PC-9 (cell line): ENCODE data around the gene LIN37. TPM values are rescaled to one million over a fixed set of nuclear protein-coding genes. Genes with fewer than 3 reads are reported as not detected.

Experiments used
- Bru-seq: library from RNA; stranded (reverse); fragments of 400-500 nt; gene quantifications from one replicate; lab custom pipeline; 2021; lab: Mats Ljungman, UMichigan
- BruChase-seq, 2 experiments: library from RNA; stranded (reverse); fragments of 400-500 nt; gene quantifications; one replicate each; lab custom pipeline; 2021; lab: Mats Ljungman, UMichigan
- BruUV-seq: library from RNA; stranded (reverse); fragments of 400-500 nt; replicated peaks from 2 replicates; lab custom pipeline; 2021; lab: Mats Ljungman, UMichigan
- CTCF ChIA-PET: fragments of 300-600 bp; sonication (Branson Sonifier 250); formaldehyde crosslinking; loops from one replicate; lab custom pipeline; 2022; ENCODE audit warnings: antibody characterized with exemption; lab: Charles Lee
- POLR2A ChIA-PET: fragments of 300-600 bp; sonication (Branson Sonifier 250); formaldehyde crosslinking; loops from one replicate; lab custom pipeline; 2022; ENCODE audit warnings: antibody characterized with exemption; ENCODE audit not compliant: unreplicated experiment; lab: Charles Lee
- DNase-seq, 2 experiments: peaks; one replicate each; pipeline versions ENCODE4 v3.0.0 to v3.0.0-alpha.2; 2015 to 2022; ENCODE audit warnings: mixed read lengths in 1 of 2
- H2AFZ ChIP-seq: fragments of 200-600 bp; sonication (generic); 2 replicates; pipeline ENCODE4 v1.8.1; 2017; ENCODE audit warnings: antibody characterized with exemption
- H3F3A ChIP-seq: fragments of 200-600 bp; sonication (generic); 2 replicates; pipeline ENCODE4 v1.8.1; 2017; ENCODE audit warnings: antibody characterized with exemption, mild to moderate bottlenecking, low read depth; ENCODE audit not compliant: insufficient read depth
- H3K27ac ChIP-seq: fragments of 200-600 bp; sonication (generic); 2 replicates; pipeline ENCODE4 v1.6.1; 2016; ENCODE audit warnings: mixed run types
- H3K27me3 ChIP-seq: fragments of 200-600 bp; sonication (generic); 2 replicates; pipeline ENCODE4 v1.6.1; 2016; ENCODE audit warnings: low read depth, mixed run types; ENCODE audit not compliant: insufficient read depth
- H3K36me3 ChIP-seq: fragments of 200-600 bp; sonication (generic); 2 replicates; pipeline ENCODE4 v1.6.1; 2016; ENCODE audit warnings: low read depth, mixed run types
- H3K4me1 ChIP-seq: fragments of 200-600 bp; sonication (generic); replicated peaks from 2 replicates; pipeline ENCODE4 v1.6.1; 2016; ENCODE audit warnings: mixed run types; ENCODE audit not compliant: insufficient read depth
- H3K4me2 ChIP-seq: fragments of 200-600 bp; sonication (generic); 2 replicates; pipeline ENCODE4 v1.6.1; 2017; ENCODE audit warnings: mixed run types
- H3K4me3 ChIP-seq: fragments of 200-600 bp; sonication (generic); 2 replicates; pipeline ENCODE4 v1.6.1; 2016; ENCODE audit warnings: mixed run types
- H3K79me2 ChIP-seq: fragments of 200-600 bp; sonication (generic); 2 replicates; pipeline ENCODE4 v1.6.1; 2017; ENCODE audit warnings: low read depth, mixed run types
- H3K9me2 ChIP-seq: fragments of 200-600 bp; sonication (generic); 2 replicates; pipeline ENCODE4 v1.8.1; 2017; ENCODE audit warnings: mild to moderate bottlenecking; ENCODE audit not compliant: insufficient read depth
- H3K9me3 ChIP-seq: fragments of 200-600 bp; sonication (generic); 2 replicates; pipeline ENCODE4 v1.8.1; 2016; ENCODE audit warnings: low read depth; ENCODE audit not compliant: insufficient read depth
- H4K20me1 ChIP-seq: fragments of 200-600 bp; sonication (generic); 2 replicates; pipeline ENCODE4 v1.8.1; 2017; ENCODE audit not compliant: insufficient read depth
- CTCF ChIP-seq: fragments of 200-600 bp; sonication (generic); conservative IDR thresholded peaks from 2 replicates; pipeline ENCODE4 v1.6.1; 2017; ENCODE audit warnings: mixed run types, antibody characterized with exemption, mild to moderate bottlenecking, moderate library complexity
- EZH2 ChIP-seq: fragments of 200-600 bp; sonication (generic); IDR thresholded peaks from 2 replicates; pipeline ENCODE4 v1.8.0; 2017; ENCODE audit warnings: antibody characterized with exemption, low read depth
- intact Hi-C: fragments of 100-400 bp; cut with micrococcal nuclease; formaldehyde crosslinking; loops from one replicate; pipeline ENCODE4 v1.10.0; 2022; ENCODE audit not compliant: unreplicated experiment
- long read RNA-seq: library from polyadenylated mRNA; stranded (forward); transcript quantifications from one replicate; pipeline ENCODE4 v2.0.0, GENCODE V29; 2022
- total RNA-seq: library from RNA; stranded (reverse); gene quantifications from 2 replicates; pipeline ENCODE4 v1.2.3, GENCODE V29; 2021

The LIN37 gene, protein sequence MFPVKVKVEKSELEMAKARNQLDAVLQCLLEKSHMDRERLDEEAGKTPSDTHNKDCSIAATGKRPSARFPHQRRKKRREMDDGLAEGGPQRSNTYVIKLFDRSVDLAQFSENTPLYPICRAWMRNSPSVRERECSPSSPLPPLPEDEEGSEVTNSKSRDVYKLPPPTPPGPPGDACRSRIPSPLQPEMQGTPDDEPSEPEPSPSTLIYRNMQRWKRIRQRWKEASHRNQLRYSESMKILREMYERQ
- 9.4 and 17.0 TPM in 2 replicates for total RNA-seq
- percentile 73 among the genes with signal in this experiment for Bru-seq, nascent RNA
- BruChase-seq, experiment 1, labeled RNA remaining after a 2-hour chase, result percentile 68 among the genes with signal in this experiment
- BruChase-seq, experiment 2, labeled RNA remaining after a 6-hour chase, result percentile 70 among the genes with signal in this experiment
- long read RNA-seq, transcript LIN37-201 (9 exons, 1,150 nt), result major isoform, 6 of 11 reads
- long read RNA-seq, partial matches to known transcripts, result 1 of 11 reads
- long read RNA-seq, other reads (novel, unspliced or antisense), result 4 of 11 reads

- Histone ChIP-seq H4K20me1 (no peaks in the 10 kb centered on the region), H3K79me2 (peaks cover 29% of the 10 kb centered on the region), H3K4me3 (peak within 1 kb of the TSS; percentile 97), H3K9me3 (no peaks in the 10 kb centered on the region), H3K9me2 (no peaks in the 10 kb centered on the region), H3K4me1 (peaks cover 36% of the 10 kb centered on the region), H3K4me2 (peak within 1 kb of the TSS; percentile 83), H3F3A (peaks cover 19% of the 10 kb centered on the region), H3K27ac (no peak within 1 kb of the TSS), H2AFZ (peak within 1 kb of the TSS; percentile 91), H3K36me3 (no peaks in the 10 kb centered on the region), H3K27me3 (no peaks in the 10 kb centered on the region)
- TSS peak; percentile 42 for BruUV-seq
- ChIA-PET POLR2A (interaction anchor here (0.5 to 1.1 kb wide), 13 partner anchors 9 to 436 kb away, joined by 3 to 8 read pairs (median 5); partner anchors contain the start of genes ATP4A, HAUS5 and SYNE4), CTCF (interaction anchor here (0.5 to 0.9 kb wide), 4 partner anchors 53 to 305 kb away, joined by 5 to 11 read pairs (median 8); no protein-coding TSS in a partner anchor)
- TF ChIP-seq EZH2 (no peak), CTCF (no peak)
- DNase-seq, result peak; percentile 98 to 99
- intact Hi-C loops, result loop anchor here (1.0 to 10.0 kb wide), 5 partner anchors 10 to 246 kb away; partner anchors contain the start of genes HCST, NFKBID, PROSER3 and SDHAF1
Measured at GRCh38 chr19:35748106-35749020, at the start of gene LIN37. Gene LIN37, plus strand, starts transcription at chr19:35748576. Its CDS starts 149 bp downstream, at chr19:35748725.

DNA sequence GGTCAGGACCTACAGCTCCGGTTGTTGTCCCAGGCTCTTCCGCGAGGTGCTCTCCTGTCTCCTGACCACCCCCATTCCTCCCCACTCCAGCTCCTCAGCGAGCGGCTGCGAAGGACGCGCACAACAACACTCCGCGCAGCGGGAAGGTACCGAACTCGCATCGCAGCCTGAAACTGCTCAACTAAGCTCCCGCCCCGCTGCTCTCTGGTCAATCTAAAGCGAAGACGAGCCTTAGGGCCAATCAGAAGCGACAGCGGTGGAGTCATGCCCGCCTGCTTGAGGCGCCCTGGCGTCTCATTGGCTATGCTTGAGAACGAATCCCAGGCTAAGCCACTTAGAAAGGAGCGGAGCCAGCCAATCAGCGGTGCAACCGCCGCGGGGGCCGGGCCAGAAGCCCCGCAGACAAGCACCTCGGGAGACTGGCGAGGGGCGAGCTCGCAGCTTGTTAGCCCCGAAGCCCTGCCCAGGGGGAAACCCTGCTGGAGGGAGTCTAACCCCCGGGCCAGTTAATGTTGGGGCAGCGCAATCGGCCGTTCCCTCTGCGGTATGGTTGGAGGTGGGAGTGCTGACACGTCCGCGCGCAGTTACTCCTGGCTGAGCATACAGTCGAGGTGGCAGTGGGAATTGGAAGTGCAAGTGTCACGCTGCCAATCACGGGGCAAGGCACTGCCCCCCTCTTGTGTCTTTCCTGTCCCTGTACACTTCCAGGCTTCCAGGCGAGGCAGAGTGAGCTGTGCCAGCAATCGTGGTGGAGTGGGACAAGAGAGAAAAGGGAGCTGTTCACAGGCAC is 46.0 kb upstream of the LIN37 start:
- Histone ChIP-seq H3K79me2 (no peaks in the 10 kb centered on the region), H3K27ac (no peak overlapping the region), H3K27me3 (no peaks in the 10 kb centered on the region), H3K4me3 (peak overlapping the region; percentile 72), H4K20me1 (no peaks in the 10 kb centered on the region), H3K36me3 (no peaks in the 10 kb centered on the region), H3F3A (no peaks in the 10 kb centered on the region), H2AFZ (peak overlapping the region; percentile 93), H3K9me3 (no peaks in the 10 kb centered on the region), H3K9me2 (no peaks in the 10 kb centered on the region), H3K4me2 (peak overlapping the region; percentile 93), H3K4me1 (no peaks in the 10 kb centered on the region)
- TF ChIP-seq CTCF, result no peak
- TF ChIP-seq EZH2, result no peak
- BruUV-seq, result no TSS peak
- intact Hi-C loops, result no loop called here
- DNase-seq, result peak; percentile 90 to 94
- ChIA-PET CTCF (interaction anchor here (0.7 kb wide), 1 partner anchor 562 kb away, joined by 5 read pairs; no protein-coding TSS in a partner anchor), POLR2A (interaction anchor here (0.6 to 1.5 kb wide), 4 partner anchors 58 to 198 kb away, joined by 3 to 14 read pairs (median 5); no protein-coding TSS in a partner anchor)
